ENCODE results near the gene TMEM79.

The TMEM79 gene

GRCh38 chr1:156268336-156268735, 15.8 kb upstream of the TMEM79 start:
- no peak overlapping the region for H3K4me2 ChIP-seq (ENCODE audit: low read length)
- H3K4me3 ChIP-seq (ENCODE audit: low read length): no peak overlapping the region
- H3K4me1 ChIP-seq (ENCODE audit: low read length): no peaks in the 10 kb centered on the region
- TF ChIP-seq CTCF (IDR thresholded peaks at IDR 0.05; ENCODE audit: low read depth, low read length): no peak
- TF ChIP-seq EZH2phosphoT487 (IDR thresholded peaks at IDR 0.05; ENCODE audit: low read depth): no peak
- H3K79me2 ChIP-seq (ENCODE audit: low read length): no peaks in the 10 kb centered on the region
- H2AFZ ChIP-seq (ENCODE audit: low read depth, low read length): no peak overlapping the region
- no peaks in the 10 kb centered on the region for H3K27me3 ChIP-seq (ENCODE audit: low read depth, low read length)
- no peak overlapping the region for H3K9ac ChIP-seq (ENCODE audit: low read length)
- no peak overlapping the region for H3K27ac ChIP-seq (ENCODE audit: low read length)
- H3K36me3 ChIP-seq (replicated peaks; ENCODE audit: low read depth, low read length): peaks cover 65% of the 10 kb centered on the region
- H4K20me1 ChIP-seq (ENCODE audit: insufficient read depth, low read length): no peaks in the 10 kb centered on the region
- H3K9me3 ChIP-seq (ENCODE audit: insufficient read depth, low read length): no peaks in the 10 kb centered on the region

GRCh38 chr1:156270314-156270713, 13.8 kb upstream of the TMEM79 start:
- no peaks in the 10 kb centered on the region for H3K27me3 ChIP-seq (ENCODE audit: low read depth, low read length)
- no peaks in the 10 kb centered on the region for H3K79me2 ChIP-seq (ENCODE audit: low read length)
- no peak overlapping the region for H3K4me2 ChIP-seq (ENCODE audit: low read length)
- no peaks in the 10 kb centered on the region for H3K9me3 ChIP-seq (ENCODE audit: insufficient read depth, low read length)
- H3K4me3 ChIP-seq (ENCODE audit: low read length): no peak overlapping the region
- H3K9ac ChIP-seq (ENCODE audit: low read length): no peak overlapping the region
- TF ChIP-seq EZH2phosphoT487 (IDR thresholded peaks at IDR 0.05; ENCODE audit: low read depth) (no peak), CTCF (IDR thresholded peaks at IDR 0.05; ENCODE audit: low read depth, low read length) (no peak)
- H3K27ac ChIP-seq (ENCODE audit: low read length): no peak overlapping the region
- no peaks in the 10 kb centered on the region for H4K20me1 ChIP-seq (ENCODE audit: insufficient read depth, low read length)
- H2AFZ ChIP-seq (ENCODE audit: low read depth, low read length): no peak overlapping the region
- H3K36me3 ChIP-seq (replicated peaks; ENCODE audit: low read depth, low read length): peaks cover 70% of the 10 kb centered on the region
- H3K4me1 ChIP-seq (ENCODE audit: low read length): no peaks in the 10 kb centered on the region

- peaks cover 72% of the 10 kb centered on the region for H3K36me3 ChIP-seq (replicated peaks; ENCODE audit: low read depth, low read length)
- no peak overlapping the region for H3K4me2 ChIP-seq (ENCODE audit: low read length)
- H3K79me2 ChIP-seq (ENCODE audit: low read length): peaks cover 38% of the 10 kb centered on the region
- H3K27ac ChIP-seq (ENCODE audit: low read length): no peak overlapping the region
- H3K9me3 ChIP-seq (ENCODE audit: insufficient read depth, low read length): no peaks in the 10 kb centered on the region
- TF ChIP-seq EZH2phosphoT487 (IDR thresholded peaks at IDR 0.05; ENCODE audit: low read depth) (no peak), CTCF (IDR thresholded peaks at IDR 0.05; ENCODE audit: low read depth, low read length) (no peak)
- H2AFZ ChIP-seq (ENCODE audit: low read depth, low read length): no peak overlapping the region
- peaks cover 12% of the 10 kb centered on the region for H3K4me1 ChIP-seq (ENCODE audit: low read length)
- H4K20me1 ChIP-seq (ENCODE audit: insufficient read depth, low read length): peaks cover 5% of the 10 kb centered on the region
- H3K9ac ChIP-seq (ENCODE audit: low read length): no peak overlapping the region
- H3K4me3 ChIP-seq (ENCODE audit: low read length): no peak overlapping the region
- H3K27me3 ChIP-seq (ENCODE audit: low read depth, low read length): no peaks in the 10 kb centered on the region
Observed at GRCh38 chr1:156276532-156276931, 7.6 kb upstream of the TMEM79 start.

- Histone ChIP-seq H3K4me3 (ENCODE audit: low read length) (no peak overlapping the region), H3K27me3 (ENCODE audit: low read depth, low read length) (no peaks in the 10 kb centered on the region), H3K9ac (ENCODE audit: low read length) (no peak overlapping the region), H3K36me3 (replicated peaks; ENCODE audit: low read depth, low read length) (peaks cover 69% of the 10 kb centered on the region), H3K27ac (ENCODE audit: low read length) (no peak overlapping the region), H3K79me2 (ENCODE audit: low read length) (peaks cover 42% of the 10 kb centered on the region), H3K4me2 (ENCODE audit: low read length) (no peak overlapping the region), H2AFZ (ENCODE audit: low read depth, low read length) (no peak overlapping the region), H4K20me1 (ENCODE audit: insufficient read depth, low read length) (peaks cover 5% of the 10 kb centered on the region), H3K9me3 (ENCODE audit: insufficient read depth, low read length) (no peaks in the 10 kb centered on the region), H3K4me1 (ENCODE audit: low read length) (peaks cover 12% of the 10 kb centered on the region)
- TF ChIP-seq EZH2phosphoT487 (IDR thresholded peaks at IDR 0.05; ENCODE audit: low read depth) (no peak), CTCF (IDR thresholded peaks at IDR 0.05; ENCODE audit: low read depth, low read length) (no peak)
Observed at GRCh38 chr1:156276966-156277381, 7.2 kb upstream of the TMEM79 start.

All from OCI-LY3 (cell line).